MV-4-11 (cell line): ENCODE results near the gene WFIKKN1.

ENCODE experiments used
- DNase-seq: peaks from one replicate; lab custom pipeline; 2025; lab: John Stamatoyannopoulos, UW

WFIKKN1 gene

GRCh38 chr16:637081-638018 is 6.6 kb downstream of the WFIKKN1 start:
- DNase-seq, result peak; percentile 46

- no peak for DNase-seq
Measured at GRCh38 chr16:638034-638543, 7.3 kb downstream of the WFIKKN1 start.

DNA sequence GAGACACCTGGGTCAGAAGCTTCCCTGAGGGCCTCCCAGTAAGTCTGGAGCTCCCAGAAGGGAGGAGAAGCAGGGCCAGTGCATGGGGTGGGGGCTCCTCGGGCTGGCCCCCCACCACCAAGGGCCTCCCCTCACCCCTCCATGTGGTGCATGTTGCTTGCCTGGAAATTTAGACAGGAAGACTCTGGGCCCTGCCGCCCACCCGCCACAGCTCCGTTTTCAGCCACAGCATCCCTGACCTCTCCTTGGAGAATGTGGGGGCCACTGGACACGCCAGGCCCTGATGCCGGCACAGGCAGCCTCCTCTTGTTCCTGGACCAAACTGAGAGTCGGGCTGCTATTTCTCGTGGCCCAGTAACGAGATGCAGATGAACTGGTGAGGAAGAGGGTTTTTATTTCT is 8.1 kb downstream of the WFIKKN1 start:
- no peak for DNase-seq

- no peak for DNase-seq
Measured at GRCh38 chr16:640614-641013, 9.8 kb downstream of the WFIKKN1 start.

GRCh38 chr16:641326-642188 is 10.8 kb downstream of the WFIKKN1 start, which contains the start of gene MCRIP2:
MCRIP2 (plus strand) TSS chr16:641828; CDS start chr16:641992, 164 bp downstream.
- peak; percentile 79 for DNase-seq

- DNase-seq, result peak; percentile 76
Measured at GRCh38 chr16:642189-643049, 11.6 kb downstream of the WFIKKN1 start.

DNA sequence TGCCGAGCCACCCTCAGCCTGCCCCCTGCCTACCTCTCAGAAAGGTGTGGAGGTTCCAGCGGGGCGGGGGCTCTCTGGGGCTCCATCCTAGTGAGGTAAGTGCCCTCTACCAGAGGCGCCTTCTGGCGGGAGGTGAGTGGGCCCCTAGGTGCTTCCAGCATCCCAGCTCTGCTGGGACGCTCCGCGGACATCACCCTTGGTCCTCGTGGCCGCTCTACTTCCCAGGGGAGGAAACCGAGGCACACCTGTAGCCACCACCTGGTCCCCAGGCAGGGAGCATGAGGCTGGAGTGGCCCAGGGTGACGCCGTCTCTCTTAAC is 12.2 kb downstream of the WFIKKN1 start:
- DNase-seq, result no peak

GRCh38 chr16:644556-644955 is 13.8 kb downstream of the WFIKKN1 start:
- DNase-seq, result no peak

GRCh38 chr16:645852-646678 is 15.3 kb downstream of the WFIKKN1 start:
- no peak for DNase-seq

DNA sequence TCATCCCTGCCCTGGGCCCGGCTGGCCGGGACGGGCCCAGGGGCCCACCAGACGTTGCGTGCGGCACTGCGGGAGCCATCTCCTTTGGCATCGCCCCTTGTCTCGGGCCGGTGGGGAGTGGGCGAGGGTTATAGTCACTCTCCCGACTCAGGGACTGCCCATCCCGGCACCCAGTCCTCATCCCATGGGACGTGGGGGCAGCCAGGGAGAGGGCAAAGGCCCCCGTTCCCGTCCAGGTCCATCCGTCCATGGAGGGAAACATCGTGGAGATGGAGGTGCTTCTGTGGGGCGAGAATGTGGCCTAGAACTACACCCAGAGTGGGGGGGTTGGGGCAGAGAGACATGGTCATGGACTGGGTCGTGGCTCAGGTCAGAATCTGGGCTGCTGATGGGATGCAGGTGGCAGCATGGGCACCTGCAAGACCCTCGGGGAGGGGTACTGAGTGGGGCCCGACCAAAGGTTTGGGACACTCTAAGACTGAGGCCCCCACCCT is 15.9 kb downstream of the WFIKKN1 start:
- no peak for DNase-seq

GRCh38 chr16:647173-647902 is 16.6 kb downstream of the WFIKKN1 start:
- DNase-seq, result no peak

DNA sequence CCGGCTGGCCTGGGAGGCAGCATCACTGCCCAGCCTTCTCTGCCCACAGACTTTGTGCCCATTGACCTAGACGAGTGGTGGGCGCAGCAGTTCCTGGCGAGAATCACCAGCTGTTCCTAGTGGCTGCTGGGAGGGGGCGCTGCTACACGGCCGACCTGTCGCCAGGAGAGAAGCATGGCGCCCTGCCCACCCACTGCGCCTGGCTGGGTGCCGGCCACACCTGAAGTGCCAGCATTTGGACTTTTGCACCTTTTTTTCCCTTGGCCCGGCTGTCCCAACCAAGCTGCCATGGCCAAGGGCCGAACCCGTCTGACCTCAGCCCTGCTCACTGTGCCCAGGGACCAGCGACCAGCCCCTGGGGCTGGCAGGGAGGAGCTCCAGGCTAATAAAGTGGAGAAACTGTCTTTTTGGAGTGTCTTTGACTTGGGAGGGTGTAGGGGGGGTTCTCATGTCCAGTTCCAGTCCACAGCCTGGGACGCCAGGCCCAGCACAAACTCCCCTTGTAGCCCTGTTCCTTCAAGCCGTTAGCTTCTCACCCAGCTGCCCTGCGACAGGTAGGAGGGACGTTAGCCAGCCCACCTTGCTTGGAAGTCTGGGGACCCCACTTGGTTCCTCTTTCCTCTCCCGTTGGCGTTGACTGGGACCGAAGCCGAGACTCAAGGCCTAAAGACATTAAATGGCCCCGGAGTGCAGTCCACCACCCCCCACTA is 17.4 kb downstream of the WFIKKN1 start:
- peak; percentile 43 for DNase-seq

GRCh38 chr16:648781-649589 is 18.2 kb downstream of the WFIKKN1 start, which contains the start of gene WDR90:
WDR90 (plus strand) TSS chr16:649365; CDS start chr16:649417, 52 bp downstream.
- peak; percentile 92 for DNase-seq

DNA sequence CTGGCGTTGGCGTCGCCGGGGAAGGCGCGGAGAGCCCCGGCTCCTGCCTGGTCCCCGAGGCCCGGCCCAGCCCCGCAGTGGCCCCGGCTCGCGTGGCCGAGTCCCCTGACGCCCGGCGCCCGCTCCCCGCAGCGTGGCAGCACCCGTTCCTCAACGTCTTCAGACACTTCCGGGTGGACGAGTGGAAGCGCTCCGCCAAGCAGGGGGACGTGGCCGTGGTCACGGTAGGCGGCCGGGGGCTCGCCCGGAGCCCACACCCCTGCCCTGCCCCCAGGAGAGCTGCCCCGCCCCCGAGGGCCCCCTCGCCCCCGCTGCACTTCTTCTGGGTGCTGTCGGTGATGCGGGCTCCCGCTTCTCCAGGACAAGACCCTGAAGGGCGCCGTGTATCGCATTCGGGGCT is 18.8 kb downstream of the WFIKKN1 start:
- no peak for DNase-seq

GRCh38 chr16:651844-652243 is 21.1 kb downstream of the WFIKKN1 start:
- peak; percentile 56 for DNase-seq

DNA sequence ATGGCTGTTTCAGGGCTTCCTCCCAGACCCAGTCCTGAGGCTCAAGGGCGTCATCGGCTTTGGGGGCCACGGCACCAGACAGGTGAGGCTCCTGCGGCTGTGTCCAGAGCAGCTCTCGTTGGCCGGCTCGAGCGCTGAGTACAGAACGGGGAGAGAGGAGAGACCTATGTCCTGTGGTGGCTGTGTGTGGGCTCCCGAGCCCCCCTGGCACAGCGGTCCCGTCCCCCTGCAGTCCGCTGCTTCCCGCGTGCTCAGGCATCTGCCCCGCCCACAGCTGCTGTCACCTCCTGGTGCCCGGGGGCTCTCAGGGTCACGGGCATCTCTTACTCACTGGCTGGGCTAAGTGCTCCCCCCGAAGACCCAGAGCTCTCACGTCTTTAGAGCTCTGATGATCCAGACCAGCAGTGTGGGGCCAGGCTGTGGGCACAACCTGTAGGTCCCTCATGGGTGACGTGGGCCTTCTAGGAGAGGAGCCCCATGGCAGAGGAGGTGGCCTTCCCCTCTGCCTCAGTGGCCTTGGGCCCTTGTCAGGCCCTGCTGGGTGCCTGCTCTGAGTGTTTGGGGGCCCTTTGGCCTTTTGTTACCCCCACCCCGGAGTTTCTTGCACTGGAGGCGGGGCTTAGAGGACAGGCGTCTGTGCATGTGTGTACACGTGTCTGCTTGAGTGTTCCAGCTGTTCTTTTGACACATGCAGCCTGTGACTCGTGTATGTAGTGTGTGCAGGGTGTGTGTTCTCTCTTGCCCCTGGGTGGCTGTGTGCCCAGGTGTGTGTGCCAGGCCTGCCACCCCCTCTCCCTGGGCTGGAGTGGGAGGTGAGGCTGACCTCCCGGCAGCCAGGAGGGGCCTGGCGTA is 21.9 kb downstream of the WFIKKN1 start:
- DNase-seq, result no peak

- no peak for DNase-seq
Measured at GRCh38 chr16:654034-654433, 23.2 kb downstream of the WFIKKN1 start.
